ENCODE measurements around the gene TTC16. TPM values are rescaled to one million over a fixed set of nuclear protein-coding genes. Genes with fewer than 3 reads are reported as not detected.

Gene TTC16
- polyA plus RNA-seq, 1 donor from 2014 or later: 0.11 TPM

DNA sequence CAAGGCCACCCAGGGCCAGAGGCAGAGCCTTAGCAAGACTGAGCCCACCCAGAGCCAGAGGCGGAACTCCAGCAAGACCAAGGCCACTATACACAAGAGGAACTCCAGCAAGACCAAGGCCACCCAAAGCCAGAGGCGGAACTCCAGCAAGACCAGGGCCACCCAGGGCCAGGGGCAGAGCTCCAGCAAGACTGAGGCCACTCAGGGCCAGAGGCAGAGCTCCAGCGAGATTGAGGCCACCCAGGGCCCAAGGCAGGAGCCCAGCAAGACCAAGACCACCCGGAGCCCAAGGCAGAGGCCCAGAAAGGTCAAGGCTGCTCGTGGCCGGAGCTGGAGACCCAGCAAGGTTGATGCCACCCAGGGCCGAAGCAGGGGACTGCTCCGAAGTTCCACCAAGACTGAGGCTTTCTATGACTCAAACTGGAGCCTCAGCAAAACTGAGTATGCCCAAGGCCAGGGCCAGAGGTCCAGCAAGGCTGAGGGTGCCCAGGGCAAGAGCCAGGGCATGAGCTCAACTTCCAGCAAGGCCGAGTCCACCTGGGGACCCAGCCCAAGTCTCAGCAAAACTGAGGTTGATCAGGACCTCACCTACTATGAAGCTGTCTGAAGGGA lies 15.0 kb downstream of the TTC16 start:
- Histone ChIP-seq H3K9ac (ENCODE audit: low read length) (no peak overlapping the region), H3K9me3 (ENCODE audit: low read length) (no peaks in the 10 kb centered on the region), H3K4me2 (ENCODE audit: low read length) (no peak overlapping the region), H4K20me1 (ENCODE audit: insufficient read depth) (no peaks in the 10 kb centered on the region), H3K79me2 (replicated peaks; ENCODE audit: insufficient read depth, low read length) (peaks cover 3% of the 10 kb centered on the region), H2AFZ (ENCODE audit: low read depth, low read length) (no peak overlapping the region), H3K4me3 (ENCODE audit: low read length) (no peak overlapping the region), H3F3A (ENCODE audit: insufficient read depth, low read length, poor library complexity, severe bottlenecking) (no peaks in the 10 kb centered on the region), H3K36me3 (ENCODE audit: insufficient read depth, low read length) (no peaks in the 10 kb centered on the region), H3K27ac (ENCODE audit: low read length) (no peak overlapping the region), H3K9me2 (ENCODE audit: insufficient read depth, low read length) (no peaks in the 10 kb centered on the region), H3K27me3 (ENCODE audit: insufficient read depth, low read depth, low read length) (no peaks in the 10 kb centered on the region)
- TF ChIP-seq RAD21 (conservative IDR thresholded peaks at IDR 0.05) (no peak), POLR2AphosphoS5 (IDR thresholded peaks at IDR 0.05) (no peak), SMC3 (conservative IDR thresholded peaks at IDR 0.05; ENCODE audit: poor library complexity) (no peak), EP300 (conservative IDR thresholded peaks at IDR 0.05; ENCODE audit: poor library complexity, severe bottlenecking) (no peak), TAF1 (IDR thresholded peaks at IDR 0.05; ENCODE audit: low read depth) (no peak), EZH2 (IDR thresholded peaks at IDR 0.05; ENCODE audit: borderline replicate concordance, insufficient read depth, low read length, poor library complexity, severe bottlenecking) (no peak), MXI1 (conservative IDR thresholded peaks at IDR 0.05; ENCODE audit: poor library complexity, severe bottlenecking) (no peak)
- TF ChIP-seq, protein P1, sequence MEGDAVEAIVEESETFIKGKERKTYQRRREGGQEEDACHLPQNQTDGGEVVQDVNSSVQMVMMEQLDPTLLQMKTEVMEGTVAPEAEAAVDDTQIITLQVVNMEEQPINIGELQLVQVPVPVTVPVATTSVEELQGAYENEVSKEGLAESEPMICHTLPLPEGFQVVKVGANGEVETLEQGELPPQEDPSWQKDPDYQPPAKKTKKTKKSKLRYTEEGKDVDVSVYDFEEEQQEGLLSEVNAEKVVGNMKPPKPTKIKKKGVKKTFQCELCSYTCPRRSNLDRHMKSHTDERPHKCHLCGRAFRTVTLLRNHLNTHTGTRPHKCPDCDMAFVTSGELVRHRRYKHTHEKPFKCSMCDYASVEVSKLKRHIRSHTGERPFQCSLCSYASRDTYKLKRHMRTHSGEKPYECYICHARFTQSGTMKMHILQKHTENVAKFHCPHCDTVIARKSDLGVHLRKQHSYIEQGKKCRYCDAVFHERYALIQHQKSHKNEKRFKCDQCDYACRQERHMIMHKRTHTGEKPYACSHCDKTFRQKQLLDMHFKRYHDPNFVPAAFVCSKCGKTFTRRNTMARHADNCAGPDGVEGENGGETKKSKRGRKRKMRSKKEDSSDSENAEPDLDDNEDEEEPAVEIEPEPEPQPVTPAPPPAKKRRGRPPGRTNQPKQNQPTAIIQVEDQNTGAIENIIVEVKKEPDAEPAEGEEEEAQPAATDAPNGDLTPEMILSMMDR (IDR thresholded peaks at IDR 0.05; ENCODE audit: poor library complexity, severe bottlenecking): no peak
- TF ChIP-seq, protein P2, sequence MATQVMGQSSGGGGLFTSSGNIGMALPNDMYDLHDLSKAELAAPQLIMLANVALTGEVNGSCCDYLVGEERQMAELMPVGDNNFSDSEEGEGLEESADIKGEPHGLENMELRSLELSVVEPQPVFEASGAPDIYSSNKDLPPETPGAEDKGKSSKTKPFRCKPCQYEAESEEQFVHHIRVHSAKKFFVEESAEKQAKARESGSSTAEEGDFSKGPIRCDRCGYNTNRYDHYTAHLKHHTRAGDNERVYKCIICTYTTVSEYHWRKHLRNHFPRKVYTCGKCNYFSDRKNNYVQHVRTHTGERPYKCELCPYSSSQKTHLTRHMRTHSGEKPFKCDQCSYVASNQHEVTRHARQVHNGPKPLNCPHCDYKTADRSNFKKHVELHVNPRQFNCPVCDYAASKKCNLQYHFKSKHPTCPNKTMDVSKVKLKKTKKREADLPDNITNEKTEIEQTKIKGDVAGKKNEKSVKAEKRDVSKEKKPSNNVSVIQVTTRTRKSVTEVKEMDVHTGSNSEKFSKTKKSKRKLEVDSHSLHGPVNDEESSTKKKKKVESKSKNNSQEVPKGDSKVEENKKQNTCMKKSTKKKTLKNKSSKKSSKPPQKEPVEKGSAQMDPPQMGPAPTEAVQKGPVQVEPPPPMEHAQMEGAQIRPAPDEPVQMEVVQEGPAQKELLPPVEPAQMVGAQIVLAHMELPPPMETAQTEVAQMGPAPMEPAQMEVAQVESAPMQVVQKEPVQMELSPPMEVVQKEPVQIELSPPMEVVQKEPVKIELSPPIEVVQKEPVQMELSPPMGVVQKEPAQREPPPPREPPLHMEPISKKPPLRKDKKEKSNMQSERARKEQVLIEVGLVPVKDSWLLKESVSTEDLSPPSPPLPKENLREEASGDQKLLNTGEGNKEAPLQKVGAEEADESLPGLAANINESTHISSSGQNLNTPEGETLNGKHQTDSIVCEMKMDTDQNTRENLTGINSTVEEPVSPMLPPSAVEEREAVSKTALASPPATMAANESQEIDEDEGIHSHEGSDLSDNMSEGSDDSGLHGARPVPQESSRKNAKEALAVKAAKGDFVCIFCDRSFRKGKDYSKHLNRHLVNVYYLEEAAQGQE (IDR thresholded peaks at IDR 0.05; ENCODE audit: borderline replicate concordance): no peak

DNA sequence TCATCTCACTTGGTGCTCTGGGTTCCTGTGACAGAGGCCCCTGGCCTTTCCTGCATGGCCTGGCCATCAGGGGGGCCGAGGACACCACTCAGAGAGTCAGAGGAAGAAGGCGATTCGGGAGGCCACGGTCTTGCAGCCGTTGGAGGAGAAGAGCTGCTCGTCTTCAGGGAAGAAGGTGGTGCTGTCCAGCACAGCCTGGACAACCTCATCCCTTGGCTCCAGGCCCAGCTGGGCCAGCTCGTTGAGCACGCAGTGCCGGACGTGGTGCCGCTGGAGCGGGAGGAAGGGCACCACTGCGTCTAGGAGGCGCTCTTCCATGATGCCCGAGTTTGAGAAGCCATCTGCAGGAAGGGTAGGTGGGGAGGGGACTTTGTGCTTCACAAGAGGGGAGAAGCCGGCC lies 16.1 kb downstream of the TTC16 start:
- Histone ChIP-seq H3K9ac (ENCODE audit: low read length) (no peak overlapping the region), H3K27me3 (ENCODE audit: insufficient read depth, low read depth, low read length) (no peaks in the 10 kb centered on the region), H3F3A (ENCODE audit: insufficient read depth, low read length, poor library complexity, severe bottlenecking) (no peaks in the 10 kb centered on the region), H3K4me3 (ENCODE audit: low read length) (no peak overlapping the region), H3K9me2 (ENCODE audit: insufficient read depth, low read length) (no peaks in the 10 kb centered on the region), H4K20me1 (ENCODE audit: insufficient read depth) (no peaks in the 10 kb centered on the region), H2AFZ (ENCODE audit: low read depth, low read length) (no peak overlapping the region), H3K36me3 (ENCODE audit: insufficient read depth, low read length) (no peaks in the 10 kb centered on the region), H3K4me2 (ENCODE audit: low read length) (no peak overlapping the region), H3K79me2 (replicated peaks; ENCODE audit: insufficient read depth, low read length) (peaks cover 3% of the 10 kb centered on the region), H3K27ac (ENCODE audit: low read length) (no peak overlapping the region), H3K9me3 (ENCODE audit: low read length) (no peaks in the 10 kb centered on the region)
- no peak for TF ChIP-seq RAD21 (conservative IDR thresholded peaks at IDR 0.05)
- TF ChIP-seq, protein P2 (IDR thresholded peaks at IDR 0.05; ENCODE audit: borderline replicate concordance): no peak
- TF ChIP-seq SMC3 (conservative IDR thresholded peaks at IDR 0.05; ENCODE audit: poor library complexity): no peak
- no peak for TF ChIP-seq EZH2 (IDR thresholded peaks at IDR 0.05; ENCODE audit: borderline replicate concordance, insufficient read depth, low read length, poor library complexity, severe bottlenecking)
- no peak for TF ChIP-seq POLR2AphosphoS5 (IDR thresholded peaks at IDR 0.05)
- no peak for TF ChIP-seq EP300 (conservative IDR thresholded peaks at IDR 0.05; ENCODE audit: poor library complexity, severe bottlenecking)
- TF ChIP-seq, protein P1 (IDR thresholded peaks at IDR 0.05; ENCODE audit: poor library complexity, severe bottlenecking): no peak
- TF ChIP-seq TAF1 (IDR thresholded peaks at IDR 0.05; ENCODE audit: low read depth): no peak
- TF ChIP-seq MXI1 (conservative IDR thresholded peaks at IDR 0.05; ENCODE audit: poor library complexity, severe bottlenecking): no peak

Data from neural cell (in vitro differentiated cells).